ENCODE data around the gene WDTC1. TPM values are rescaled to one million over a fixed set of nuclear protein-coding genes. Genes with fewer than 3 reads are reported as not detected.
A peak's percentile ranks its signal among the peaks of the same experiment; 100 is the strongest.

Gene WDTC1
- total and polyA plus RNA-seq, 8 donors, result 33.9 to 39.6 (median 37.2) TPM

DNA sequence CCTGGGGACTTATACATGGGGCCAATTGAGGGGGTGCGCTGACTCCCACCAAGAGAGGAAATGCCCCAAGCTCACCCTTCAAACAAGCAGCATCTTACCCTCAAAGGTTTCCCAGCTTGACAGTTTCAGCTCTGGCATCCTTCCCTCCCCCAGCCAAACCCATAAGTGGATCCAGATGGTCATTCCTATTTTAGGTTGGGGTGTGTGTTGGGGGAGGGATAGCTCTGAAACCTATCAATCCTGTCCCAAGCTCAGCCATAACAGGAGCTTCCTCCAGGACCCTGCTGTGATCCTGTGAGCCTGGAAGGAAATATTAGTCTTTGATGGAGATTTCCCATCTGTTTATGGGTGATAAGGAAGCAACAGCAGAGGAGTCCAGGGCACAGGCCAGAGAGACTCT lies 84.2 kb downstream of the WDTC1 start:
- H3K4me3 ChIP-seq, result no peak overlapping the region

DNA sequence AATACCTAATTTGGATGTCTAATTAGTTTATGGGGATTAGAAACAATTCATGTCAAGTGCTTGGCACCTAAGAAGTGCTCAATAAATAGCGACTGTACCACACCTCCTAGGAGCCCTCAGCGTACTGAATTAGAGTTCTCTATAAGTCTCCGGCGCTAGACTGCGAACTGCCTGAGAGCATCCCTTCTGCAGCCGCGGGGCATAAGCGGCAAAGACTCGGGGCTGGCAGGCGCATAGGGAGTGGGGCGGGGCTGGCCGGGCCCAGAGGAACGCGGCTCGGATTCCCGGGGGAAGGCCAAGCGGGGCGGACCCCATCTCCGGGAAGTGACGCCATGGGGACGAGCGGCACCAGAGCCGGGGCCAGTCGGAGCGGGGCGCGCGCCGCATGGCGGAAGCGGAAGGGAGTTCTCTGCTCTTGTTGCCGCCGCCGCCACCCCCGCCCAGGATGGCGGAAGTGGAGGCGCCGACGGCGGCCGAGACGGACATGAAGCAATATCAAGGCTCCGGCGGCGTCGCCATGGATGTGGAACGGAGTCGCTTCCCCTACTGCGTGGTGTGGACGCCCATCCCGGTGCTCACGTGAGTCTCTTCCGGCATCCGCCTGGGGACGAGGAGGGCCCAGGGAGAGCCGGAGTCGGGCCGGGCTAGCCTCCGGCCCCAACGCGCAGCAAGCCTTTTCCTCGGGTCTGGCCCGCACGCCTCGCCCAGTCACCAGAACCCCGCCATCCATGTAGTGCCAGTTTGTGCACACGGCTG lies 87.6 kb downstream of the WDTC1 start, which contains the start of gene TMEM222:
TMEM222 (plus strand) TSS at position 351 of the 756 bp plus-strand sequence; CDS start at position 386, 35 bp downstream.
- H3K36me3 ChIP-seq, result peaks cover 0 to 25% of the 10 kb centered on the region in 2 donors
- DNase-seq (peak; percentile 94 to 100 (median 98)), ATAC-seq (peak; percentile 99)
- peaks cover 12 to 49% of the 10 kb centered on the region in 2 donors for H3K4me1 ChIP-seq
- TF ChIP-seq, protein P1, sequence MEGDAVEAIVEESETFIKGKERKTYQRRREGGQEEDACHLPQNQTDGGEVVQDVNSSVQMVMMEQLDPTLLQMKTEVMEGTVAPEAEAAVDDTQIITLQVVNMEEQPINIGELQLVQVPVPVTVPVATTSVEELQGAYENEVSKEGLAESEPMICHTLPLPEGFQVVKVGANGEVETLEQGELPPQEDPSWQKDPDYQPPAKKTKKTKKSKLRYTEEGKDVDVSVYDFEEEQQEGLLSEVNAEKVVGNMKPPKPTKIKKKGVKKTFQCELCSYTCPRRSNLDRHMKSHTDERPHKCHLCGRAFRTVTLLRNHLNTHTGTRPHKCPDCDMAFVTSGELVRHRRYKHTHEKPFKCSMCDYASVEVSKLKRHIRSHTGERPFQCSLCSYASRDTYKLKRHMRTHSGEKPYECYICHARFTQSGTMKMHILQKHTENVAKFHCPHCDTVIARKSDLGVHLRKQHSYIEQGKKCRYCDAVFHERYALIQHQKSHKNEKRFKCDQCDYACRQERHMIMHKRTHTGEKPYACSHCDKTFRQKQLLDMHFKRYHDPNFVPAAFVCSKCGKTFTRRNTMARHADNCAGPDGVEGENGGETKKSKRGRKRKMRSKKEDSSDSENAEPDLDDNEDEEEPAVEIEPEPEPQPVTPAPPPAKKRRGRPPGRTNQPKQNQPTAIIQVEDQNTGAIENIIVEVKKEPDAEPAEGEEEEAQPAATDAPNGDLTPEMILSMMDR (IDR thresholded peaks at IDR 0.05), result peak; percentile 16 to 44
- H3K4me3 ChIP-seq, result peak within 1 kb of the TSS; percentile 83 to 95
- H3K27ac ChIP-seq, result peak within 1 kb of the TSS; percentile 82 to 97
- intact Hi-C loops (cut with DNase I), result no loop called here
- peaks cover 0 to 26% of the 10 kb centered on the region in 2 donors for H3K27me3 ChIP-seq
- no peaks in the 10 kb centered on the region for H3K9me3 ChIP-seq

More for the DNA sequence above, 84.2 kb downstream of the WDTC1 start:
- intact Hi-C loops (cut with DNase I), result no loop called here
- TF ChIP-seq, protein P1 (IDR thresholded peaks at IDR 0.05), result no peak
- no peak overlapping the region for H3K27ac ChIP-seq
- H3K27me3 ChIP-seq, result peaks cover 0 to 26% of the 10 kb centered on the region in 2 donors
- no peaks in the 10 kb centered on the region for H3K36me3 ChIP-seq
- peaks cover 11 to 18% of the 10 kb centered on the region in 2 donors for H3K4me1 ChIP-seq
- ATAC-seq, result no peak
- no peaks in the 10 kb centered on the region for H3K9me3 ChIP-seq
- DNase-seq, result no peak

DNA sequence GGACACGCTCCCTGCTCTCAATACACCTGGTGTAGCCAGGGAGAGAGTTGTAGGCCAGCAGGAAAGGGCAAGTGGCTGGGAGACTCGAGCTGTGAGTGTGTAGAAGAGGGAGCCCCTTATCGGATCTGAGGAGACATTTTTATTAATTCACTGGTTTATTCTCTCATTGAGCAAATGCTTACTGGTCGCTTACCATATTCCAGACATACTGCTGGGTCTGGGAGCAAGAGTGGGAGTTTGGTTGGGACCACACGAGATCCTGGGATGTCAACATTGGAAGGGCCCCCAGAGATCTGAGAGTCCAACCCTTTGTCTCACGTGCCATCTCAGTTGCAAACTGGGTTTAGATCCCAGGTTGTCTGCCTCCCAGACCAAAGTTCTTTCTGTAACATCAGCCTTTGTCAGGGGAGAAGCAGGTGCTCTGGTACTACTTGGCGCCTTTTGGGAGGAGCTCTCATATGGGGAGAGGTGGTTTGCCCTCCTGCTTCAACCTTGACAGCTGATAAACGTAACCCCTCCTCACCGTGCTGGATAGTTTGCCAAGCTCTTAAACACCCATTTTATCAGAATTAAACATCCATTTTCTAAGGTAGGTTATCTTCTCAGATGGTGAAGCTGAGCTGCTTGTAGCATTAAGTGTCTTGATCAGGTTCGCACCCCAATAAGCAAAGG lies 88.3 kb downstream of the WDTC1 start:
- no peak for ATAC-seq
- intact Hi-C loops (cut with DNase I), result no loop called here
- peaks cover 12 to 52% of the 10 kb centered on the region in 2 donors for H3K4me1 ChIP-seq

DNA sequence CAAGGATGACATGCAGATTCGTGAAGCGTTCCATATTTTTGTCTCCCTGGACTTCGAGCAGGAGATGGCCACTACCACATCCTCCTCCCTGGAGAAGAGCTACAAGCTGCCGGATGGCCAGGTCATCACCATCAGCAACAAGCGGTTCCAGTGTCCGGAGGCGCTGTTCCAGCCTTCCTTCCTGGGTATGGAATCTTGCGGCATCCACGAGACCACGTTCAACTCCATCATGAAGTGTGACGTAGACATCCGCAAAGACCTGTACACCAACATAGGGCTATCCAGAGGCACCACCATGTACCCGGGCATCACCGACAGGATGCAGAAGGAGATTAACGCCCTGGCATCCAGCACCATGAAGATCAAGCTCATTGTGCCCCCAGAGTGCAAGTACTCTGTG lies 90.9 kb downstream of the WDTC1 start:
- H3K9me3 ChIP-seq, result no peaks in the 10 kb centered on the region
- peaks cover 12 to 63% of the 10 kb centered on the region in 2 donors for H3K4me1 ChIP-seq
- TF ChIP-seq, protein P1 (IDR thresholded peaks at IDR 0.05), result no peak
- intact Hi-C loops (cut with DNase I), result no loop called here
- no peak for DNase-seq
- no peak for ATAC-seq
- no peak overlapping the region for H3K27ac ChIP-seq
- H3K4me3 ChIP-seq, result no peak overlapping the region
- peaks cover 0 to 52% of the 10 kb centered on the region in 2 donors for H3K36me3 ChIP-seq
- peaks cover 0 to 4% of the 10 kb centered on the region in 2 donors for H3K27me3 ChIP-seq

More for the DNA sequence above, 88.3 kb downstream of the WDTC1 start:
- peak overlapping the region; percentile 83 to 95 for H3K4me3 ChIP-seq
- TF ChIP-seq, protein P1 (IDR thresholded peaks at IDR 0.05), result no peak
- H3K36me3 ChIP-seq, result peaks cover 0 to 29% of the 10 kb centered on the region in 2 donors
- no peak for DNase-seq
- no peaks in the 10 kb centered on the region for H3K9me3 ChIP-seq
- H3K27me3 ChIP-seq, result peaks cover 0 to 26% of the 10 kb centered on the region in 2 donors
- H3K27ac ChIP-seq, result peak overlapping the region; percentile 82 to 97

DNA sequence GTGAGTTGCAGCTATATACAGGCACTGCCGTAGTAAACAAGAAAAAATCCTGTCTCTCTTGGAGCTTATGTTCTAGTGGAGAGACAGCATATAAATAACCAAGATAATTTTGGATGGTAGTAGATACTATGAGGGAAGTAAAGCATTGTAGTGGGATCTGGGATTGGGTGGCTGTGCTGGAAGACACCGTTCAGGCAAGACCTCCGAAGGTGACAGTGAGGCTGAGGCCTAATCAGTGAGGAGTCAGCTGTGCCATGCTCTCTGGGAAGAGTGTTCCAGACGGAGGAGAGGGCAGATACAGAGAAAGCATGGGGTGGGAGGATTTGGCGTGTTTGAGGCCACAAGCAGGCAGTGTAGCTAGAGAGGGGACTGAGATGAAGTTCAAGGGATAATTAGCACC lies 93.5 kb downstream of the WDTC1 start:
- Histone ChIP-seq H3K27ac (no peak overlapping the region), H3K36me3 (peaks cover 0 to 79% of the 10 kb centered on the region in 2 donors), H3K9me3 (no peaks in the 10 kb centered on the region), H3K27me3 (no peaks in the 10 kb centered on the region), H3K4me1 (peaks cover 8 to 58% of the 10 kb centered on the region in 2 donors), H3K4me3 (no peak overlapping the region)
- ATAC-seq (no peak), DNase-seq (no peak)
- TF ChIP-seq, protein P1 (IDR thresholded peaks at IDR 0.05), result no peak
- intact Hi-C loops (cut with DNase I), result no loop called here
